Measurements from ENCODE around the gene SCN2B.

SCN2B gene

DNA sequence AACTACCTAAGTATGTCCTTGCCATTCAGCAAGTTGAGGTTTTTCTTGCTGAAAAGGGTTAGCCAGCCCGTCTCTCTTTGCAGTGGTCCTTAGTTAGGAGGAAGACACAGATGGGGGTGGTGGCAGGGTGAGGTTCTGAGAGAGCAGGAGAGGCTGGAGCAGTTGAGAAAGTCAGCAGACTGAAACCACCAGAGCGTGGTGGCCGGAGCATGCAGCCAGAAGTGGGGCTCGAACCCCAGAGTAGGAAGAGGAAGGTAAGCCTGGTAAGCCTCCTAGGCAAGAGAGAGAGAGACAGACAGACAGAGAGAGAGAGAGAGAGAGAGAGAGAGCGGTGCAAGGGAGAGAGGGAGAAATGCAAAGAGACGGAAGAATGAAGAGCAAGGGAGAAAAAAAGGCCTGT lies 14.7 kb downstream of the SCN2B start:
- TF ChIP-seq, protein P1, sequence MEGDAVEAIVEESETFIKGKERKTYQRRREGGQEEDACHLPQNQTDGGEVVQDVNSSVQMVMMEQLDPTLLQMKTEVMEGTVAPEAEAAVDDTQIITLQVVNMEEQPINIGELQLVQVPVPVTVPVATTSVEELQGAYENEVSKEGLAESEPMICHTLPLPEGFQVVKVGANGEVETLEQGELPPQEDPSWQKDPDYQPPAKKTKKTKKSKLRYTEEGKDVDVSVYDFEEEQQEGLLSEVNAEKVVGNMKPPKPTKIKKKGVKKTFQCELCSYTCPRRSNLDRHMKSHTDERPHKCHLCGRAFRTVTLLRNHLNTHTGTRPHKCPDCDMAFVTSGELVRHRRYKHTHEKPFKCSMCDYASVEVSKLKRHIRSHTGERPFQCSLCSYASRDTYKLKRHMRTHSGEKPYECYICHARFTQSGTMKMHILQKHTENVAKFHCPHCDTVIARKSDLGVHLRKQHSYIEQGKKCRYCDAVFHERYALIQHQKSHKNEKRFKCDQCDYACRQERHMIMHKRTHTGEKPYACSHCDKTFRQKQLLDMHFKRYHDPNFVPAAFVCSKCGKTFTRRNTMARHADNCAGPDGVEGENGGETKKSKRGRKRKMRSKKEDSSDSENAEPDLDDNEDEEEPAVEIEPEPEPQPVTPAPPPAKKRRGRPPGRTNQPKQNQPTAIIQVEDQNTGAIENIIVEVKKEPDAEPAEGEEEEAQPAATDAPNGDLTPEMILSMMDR (conservative IDR thresholded peaks at IDR 0.05; ENCODE audit: low read length), result no peak
- H3K4me3 ChIP-seq (ENCODE audit: low read length), result no peak overlapping the region
- no peak for DNase-seq (ENCODE audit: low read depth)

DNA sequence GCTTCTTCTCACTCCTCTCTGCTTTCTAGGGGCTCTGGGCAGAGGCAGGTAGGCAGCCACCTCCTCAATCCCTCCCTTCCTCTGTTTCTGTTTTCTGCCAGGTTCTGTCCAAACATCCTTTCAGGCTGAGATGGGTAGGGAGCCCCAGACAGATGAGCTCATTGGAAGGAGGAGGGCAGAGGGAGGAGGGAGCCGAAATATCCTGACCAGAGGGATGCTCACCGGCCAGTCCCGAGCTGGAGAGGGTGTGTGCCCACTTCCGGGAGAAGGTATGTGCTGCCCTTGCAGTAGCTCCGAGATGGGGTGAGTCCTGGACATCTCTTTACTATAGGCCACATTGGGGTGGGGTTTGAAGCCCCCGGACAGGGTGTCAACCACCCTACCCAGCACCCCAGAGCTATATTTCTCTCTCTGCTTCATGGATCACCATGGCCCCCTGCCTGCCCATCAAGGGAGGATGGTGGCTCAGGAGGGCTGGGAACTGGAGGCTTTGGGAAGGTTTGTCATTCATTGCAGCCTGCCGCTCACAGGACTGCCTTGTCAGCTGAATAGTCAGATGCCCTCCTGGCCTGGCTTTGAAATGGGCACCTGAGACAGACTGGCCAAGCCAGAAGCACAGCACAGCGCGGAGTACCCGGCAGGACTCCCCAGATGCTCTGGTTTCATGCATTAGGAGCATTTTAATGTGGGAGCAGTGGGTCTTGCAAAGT lies 19.1 kb downstream of the SCN2B start:
- no peak overlapping the region for H3K4me3 ChIP-seq (ENCODE audit: low read length)
- no peak for DNase-seq (ENCODE audit: low read depth)
- TF ChIP-seq, protein P1 (conservative IDR thresholded peaks at IDR 0.05; ENCODE audit: low read length), result no peak

DNA sequence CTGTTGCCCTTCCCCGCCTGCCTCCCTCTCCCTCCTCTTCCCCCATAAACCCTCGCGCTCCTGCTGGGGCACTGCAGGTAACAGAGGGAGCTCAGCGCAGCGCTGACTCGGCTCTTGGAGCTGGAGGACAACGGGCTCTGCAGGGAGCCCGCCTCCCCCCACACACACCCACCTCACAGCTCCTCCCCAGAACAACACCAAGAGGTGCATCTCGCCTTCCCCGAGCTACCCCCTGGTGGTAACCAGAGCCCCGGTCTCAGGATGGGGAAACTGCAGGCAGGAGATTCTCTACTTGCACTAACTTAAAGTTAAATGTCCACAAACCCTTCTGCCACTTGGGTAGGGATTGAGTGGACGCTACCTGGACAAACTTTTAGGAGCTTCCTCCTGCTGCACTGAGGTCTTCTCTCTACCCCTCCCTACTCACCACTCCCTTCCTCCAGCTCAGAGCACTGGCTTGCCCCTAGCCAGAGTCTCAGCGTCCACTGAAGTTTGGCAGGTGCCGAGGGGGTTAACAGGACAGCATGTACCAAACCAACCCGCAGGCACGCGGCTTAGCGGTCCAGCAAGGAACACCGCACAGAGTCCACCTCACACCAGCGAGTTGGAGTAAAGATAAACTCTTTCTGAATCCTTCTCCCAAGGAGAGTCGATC lies 19.8 kb downstream of the SCN2B start:
- H3K4me3 ChIP-seq (ENCODE audit: low read length), result no peak overlapping the region
- TF ChIP-seq, protein P1 (conservative IDR thresholded peaks at IDR 0.05; ENCODE audit: low read length), result no peak
- DNase-seq (ENCODE audit: low read depth), result no peak

DNA sequence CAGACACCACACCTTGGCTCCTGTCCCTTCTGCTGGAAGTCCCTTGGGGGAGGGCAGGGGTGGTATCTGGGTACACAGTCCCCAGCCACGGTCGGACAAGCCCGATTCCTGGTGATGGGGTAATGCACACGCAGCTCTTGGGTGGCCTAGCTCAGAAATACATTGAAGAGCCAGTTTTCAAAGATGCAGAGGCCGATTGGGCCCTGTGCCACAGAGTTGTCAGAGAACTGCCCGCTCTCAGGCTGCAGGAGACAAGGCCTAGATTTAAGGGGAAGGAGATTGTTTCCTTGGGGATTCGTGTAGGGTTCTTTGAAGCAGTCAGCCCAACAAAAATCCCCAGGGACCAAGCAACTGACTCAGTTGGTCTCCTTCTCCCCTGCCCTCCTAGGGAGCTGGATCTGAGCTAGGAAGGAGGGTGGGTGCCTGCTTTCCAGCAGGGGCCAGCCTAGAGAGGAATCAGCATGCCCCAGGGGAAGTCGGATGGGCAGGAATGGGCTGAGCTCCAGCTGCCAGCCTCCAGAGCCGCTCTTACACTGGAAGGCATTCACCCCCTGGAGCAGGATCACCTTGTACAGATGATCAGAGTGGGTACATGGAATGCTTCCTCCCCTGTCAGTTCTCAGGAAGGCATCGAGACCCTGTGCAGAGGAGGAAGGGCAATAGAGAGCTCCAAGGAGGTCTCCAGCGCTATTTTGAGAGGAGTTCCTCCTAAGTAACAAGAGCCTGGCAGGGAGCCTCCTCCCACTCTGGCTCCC lies 20.5 kb downstream of the SCN2B start:
- no peak for DNase-seq (ENCODE audit: low read depth)
- no peak overlapping the region for H3K4me3 ChIP-seq (ENCODE audit: low read length)
- TF ChIP-seq, protein P1 (conservative IDR thresholded peaks at IDR 0.05; ENCODE audit: low read length), result no peak

DNA sequence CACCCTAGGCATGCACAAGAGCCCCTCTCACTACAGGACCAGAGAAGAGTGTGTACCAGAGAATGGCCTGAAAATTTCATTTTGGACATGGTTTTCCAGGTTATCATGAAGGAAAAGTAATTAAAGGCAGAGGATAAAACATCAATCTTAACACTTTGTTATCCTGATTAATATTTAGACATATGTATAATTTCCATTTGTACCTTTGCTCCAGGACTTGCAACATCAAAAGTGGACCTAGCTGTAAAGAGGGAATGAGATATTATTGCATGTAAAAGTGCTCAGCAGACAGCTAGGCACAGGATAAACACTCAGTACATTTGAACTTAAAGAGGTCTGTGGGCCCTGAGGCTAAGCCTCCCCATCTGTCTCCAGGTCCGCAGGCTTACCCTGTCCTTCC lies 21.8 kb downstream of the SCN2B start:
- H3K4me3 ChIP-seq (ENCODE audit: low read length), result no peak overlapping the region
- DNase-seq (ENCODE audit: low read depth), result no peak
- TF ChIP-seq, protein P1 (conservative IDR thresholded peaks at IDR 0.05; ENCODE audit: low read length), result no peak

DNA sequence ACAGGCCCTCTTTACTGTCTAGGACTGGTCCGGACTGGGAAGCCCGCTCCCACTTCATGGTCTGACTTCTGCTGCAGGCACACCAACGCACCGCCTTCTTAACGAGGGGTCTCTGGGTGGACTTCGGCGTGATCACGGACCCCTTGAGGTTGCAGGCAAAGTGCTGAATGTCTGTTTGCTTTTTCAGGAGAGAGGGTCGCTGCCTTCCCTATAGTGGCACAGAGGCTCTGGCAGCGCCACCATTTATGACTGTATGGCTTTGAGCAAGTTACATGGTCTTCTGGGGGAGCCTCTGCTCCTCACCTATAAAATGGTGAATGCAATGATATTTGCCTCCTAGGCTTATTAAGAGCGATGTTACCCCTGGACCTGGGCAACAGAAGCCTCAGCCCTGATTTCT lies 22.5 kb downstream of the SCN2B start:
- no peak for DNase-seq (ENCODE audit: low read depth)
- H3K4me3 ChIP-seq (ENCODE audit: low read length), result no peak overlapping the region
- TF ChIP-seq, protein P1 (conservative IDR thresholded peaks at IDR 0.05; ENCODE audit: low read length), result no peak

Measured in AG10803 (cell line).